Vagina (tissue), 2 donors: ENCODE results near the gene STK11IP.

Source experiments
- POLR2A ChIP-seq, 2 donors: fragments of 450-650 bp; IDR thresholded peaks; one replicate each; pipeline ENCODE4 v1.6.1; 2017; ENCODE audit warnings: antibody characterized with exemption in 2 of 2, mild to moderate bottlenecking in 2 of 2, moderate library complexity in 2 of 2
- POLR2AphosphoS5 ChIP-seq, 2 donors: sonication (generic); formaldehyde crosslinking; IDR thresholded peaks; one replicate each; pipeline ENCODE4 v1.9.0; 2017; ENCODE audit warnings: antibody characterized with exemption in 2 of 2, mild to moderate bottlenecking in 2 of 2, low read depth in 1 of 2; ENCODE audit not compliant: insufficient read depth in 1 of 2
- TF ChIP-seq, protein P1 (sequence below), 3 experiments: fragments of 450-650 bp in 2 of 3; fragments of 200-600 bp in 1 of 3; sonication (generic) in 1 of 3; IDR thresholded peaks; one replicate each; pipeline ENCODE4 v1.5.1; 2017 to 2019; ENCODE audit warnings: antibody characterized with exemption in 3 of 3, mild to moderate bottlenecking in 2 of 3, moderate library complexity in 2 of 3

DNA sequence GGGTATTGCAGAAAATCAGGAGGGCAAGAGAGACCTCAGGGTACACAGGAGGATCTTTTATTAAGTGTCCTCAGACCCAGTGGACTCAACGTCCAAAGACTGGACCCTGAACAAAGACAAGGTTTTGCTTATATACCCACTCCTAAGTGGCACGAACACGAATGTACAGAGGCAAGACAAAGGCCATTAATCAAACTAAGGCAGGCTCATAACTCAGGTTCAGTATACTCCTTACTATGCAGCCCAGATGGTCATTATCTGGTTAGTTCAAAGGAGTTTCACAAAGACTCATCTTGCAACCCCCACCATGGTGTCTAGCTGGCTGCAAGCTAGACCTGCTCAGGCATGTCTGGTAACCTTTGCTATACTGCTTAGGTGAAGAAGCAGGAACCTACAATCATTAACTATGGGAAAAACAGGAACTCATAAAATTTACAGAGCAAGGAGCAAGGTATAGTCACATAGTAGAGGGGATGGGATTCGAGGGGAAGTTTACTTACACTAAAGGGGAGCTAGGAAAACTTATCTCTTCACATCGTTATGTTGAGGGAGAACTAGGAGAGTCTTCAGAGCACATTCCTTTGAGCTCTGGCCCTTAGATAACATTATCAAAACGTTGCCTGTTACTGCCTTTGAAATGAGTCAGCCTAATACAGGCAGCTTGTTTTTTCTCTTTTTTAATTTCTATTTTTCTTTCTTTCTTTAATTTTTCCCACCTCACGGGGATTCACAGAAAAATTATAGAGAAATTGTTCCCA lies 63.7 kb downstream of the STK11IP start:
- TF ChIP-seq, protein P1, sequence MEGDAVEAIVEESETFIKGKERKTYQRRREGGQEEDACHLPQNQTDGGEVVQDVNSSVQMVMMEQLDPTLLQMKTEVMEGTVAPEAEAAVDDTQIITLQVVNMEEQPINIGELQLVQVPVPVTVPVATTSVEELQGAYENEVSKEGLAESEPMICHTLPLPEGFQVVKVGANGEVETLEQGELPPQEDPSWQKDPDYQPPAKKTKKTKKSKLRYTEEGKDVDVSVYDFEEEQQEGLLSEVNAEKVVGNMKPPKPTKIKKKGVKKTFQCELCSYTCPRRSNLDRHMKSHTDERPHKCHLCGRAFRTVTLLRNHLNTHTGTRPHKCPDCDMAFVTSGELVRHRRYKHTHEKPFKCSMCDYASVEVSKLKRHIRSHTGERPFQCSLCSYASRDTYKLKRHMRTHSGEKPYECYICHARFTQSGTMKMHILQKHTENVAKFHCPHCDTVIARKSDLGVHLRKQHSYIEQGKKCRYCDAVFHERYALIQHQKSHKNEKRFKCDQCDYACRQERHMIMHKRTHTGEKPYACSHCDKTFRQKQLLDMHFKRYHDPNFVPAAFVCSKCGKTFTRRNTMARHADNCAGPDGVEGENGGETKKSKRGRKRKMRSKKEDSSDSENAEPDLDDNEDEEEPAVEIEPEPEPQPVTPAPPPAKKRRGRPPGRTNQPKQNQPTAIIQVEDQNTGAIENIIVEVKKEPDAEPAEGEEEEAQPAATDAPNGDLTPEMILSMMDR (IDR thresholded peaks at IDR 0.05), result no peak
- no peak for TF ChIP-seq POLR2A (IDR thresholded peaks at IDR 0.05)
- no peak for TF ChIP-seq POLR2AphosphoS5 (IDR thresholded peaks at IDR 0.05; ENCODE audit: insufficient read depth in 1 of 2, low read depth in 1 of 2)
